GM12874 (cell line): ENCODE data around the gene CHADL.

Experiments
- TF ChIP-seq, protein P1 (sequence below): IDR thresholded peaks from 2 replicates; pipeline ENCODE4 v1.5.1; 2011; ENCODE audit warnings: low read depth, mild to moderate bottlenecking, control low read depth, low read length, moderate library complexity; ENCODE audit not compliant: insufficient read depth

Gene CHADL

DNA sequence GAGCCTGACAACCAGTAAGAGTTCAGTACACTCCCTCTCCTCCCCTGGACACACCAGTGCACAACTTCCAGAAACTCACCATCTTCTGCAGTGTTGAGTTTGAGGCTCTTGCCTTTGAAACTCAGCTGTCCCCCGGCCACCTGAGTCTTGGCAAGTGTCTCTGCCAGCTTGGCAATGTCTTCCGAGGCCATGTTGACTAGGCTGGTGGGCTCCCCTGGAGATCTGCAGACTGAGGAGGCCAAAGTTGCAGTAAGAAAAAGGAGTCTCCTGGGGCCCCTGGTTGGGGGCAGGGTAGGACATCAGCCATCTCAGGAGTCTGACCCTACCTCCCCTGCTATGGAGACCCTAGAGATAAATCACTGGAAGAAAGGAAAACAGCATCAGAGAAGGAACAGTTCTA is 40.1 kb upstream of the CHADL start:
- TF ChIP-seq, protein P1, sequence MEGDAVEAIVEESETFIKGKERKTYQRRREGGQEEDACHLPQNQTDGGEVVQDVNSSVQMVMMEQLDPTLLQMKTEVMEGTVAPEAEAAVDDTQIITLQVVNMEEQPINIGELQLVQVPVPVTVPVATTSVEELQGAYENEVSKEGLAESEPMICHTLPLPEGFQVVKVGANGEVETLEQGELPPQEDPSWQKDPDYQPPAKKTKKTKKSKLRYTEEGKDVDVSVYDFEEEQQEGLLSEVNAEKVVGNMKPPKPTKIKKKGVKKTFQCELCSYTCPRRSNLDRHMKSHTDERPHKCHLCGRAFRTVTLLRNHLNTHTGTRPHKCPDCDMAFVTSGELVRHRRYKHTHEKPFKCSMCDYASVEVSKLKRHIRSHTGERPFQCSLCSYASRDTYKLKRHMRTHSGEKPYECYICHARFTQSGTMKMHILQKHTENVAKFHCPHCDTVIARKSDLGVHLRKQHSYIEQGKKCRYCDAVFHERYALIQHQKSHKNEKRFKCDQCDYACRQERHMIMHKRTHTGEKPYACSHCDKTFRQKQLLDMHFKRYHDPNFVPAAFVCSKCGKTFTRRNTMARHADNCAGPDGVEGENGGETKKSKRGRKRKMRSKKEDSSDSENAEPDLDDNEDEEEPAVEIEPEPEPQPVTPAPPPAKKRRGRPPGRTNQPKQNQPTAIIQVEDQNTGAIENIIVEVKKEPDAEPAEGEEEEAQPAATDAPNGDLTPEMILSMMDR: no peak

DNA sequence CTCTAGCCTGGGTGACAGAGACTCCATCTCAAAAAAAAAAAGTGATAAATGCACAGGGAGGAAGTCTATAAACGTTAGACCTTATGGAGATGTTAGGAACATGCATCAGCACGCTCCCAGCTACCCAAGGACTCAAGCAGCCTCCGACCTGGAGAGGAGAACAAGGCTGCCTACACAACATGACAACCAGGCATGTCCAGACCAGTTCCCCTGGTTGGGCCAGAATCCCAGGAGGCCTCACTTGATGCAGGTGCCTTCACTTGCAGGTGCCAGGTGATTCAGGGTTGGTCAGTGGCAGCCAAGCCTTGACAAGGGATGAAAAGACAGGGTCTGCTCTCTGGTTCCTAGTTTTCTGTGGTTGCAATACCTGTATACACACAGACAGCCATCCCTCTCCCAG is 39.3 kb upstream of the CHADL start:
- TF ChIP-seq, protein P1: no peak

DNA sequence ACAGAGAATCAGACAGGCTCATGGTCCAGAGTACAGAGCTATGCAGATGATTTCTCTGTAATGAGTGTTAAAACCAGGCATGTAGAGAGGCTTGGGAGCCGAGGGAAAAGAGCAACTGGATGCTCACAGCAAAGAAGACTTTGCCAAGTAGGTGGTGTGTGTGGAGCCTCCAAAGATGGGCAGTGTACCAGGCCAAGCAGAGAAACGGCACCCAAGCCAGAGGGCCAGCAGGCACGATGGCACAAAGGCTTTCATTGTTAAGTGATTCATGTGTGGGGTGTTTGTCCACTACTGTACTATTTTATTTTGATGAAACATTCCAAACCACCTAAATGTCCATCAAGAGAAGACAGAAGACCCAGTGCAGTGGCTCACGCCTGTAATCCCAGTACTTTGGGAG is 34.1 kb upstream of the CHADL start:
- TF ChIP-seq, protein P1: no peak

DNA sequence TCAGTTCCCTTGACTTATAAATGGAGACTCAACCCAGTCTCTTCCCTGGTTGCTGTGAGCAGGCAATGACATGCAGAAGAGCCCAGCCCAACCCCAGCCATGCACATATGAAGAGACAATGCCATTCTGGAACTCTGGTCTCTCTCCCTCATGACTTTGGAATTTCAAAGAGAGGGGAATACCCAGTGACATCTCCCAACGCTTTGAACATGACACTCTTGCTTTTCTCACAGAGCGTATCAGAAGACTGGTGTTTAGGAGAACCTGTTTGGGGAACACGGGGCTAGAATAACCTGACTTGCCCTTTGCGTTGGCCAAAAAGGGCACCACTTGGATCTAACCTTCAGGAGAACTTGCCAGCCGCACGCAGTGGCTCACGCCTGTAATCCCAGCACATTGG is 32.4 kb upstream of the CHADL start:
- TF ChIP-seq, protein P1: no peak

DNA sequence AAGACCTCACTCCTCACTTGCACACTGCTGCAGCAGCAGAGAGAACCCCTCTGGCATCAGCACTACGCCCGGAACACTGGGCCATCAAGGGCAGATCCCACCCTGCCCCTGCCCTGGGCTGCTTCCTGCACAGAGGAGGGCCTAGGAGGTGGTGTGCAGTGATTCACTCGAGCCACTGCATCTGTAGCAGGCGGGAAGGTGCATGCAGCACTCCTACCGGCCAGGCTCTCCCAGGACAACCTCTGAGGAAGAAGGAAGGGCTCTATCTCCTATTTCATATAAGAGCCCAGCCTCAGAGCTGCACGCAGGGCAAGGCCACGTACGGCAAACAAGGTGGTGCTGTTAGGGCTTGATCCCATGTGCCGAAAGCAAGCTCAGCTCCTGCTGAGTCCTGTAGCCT is 31.1 kb upstream of the CHADL start:
- TF ChIP-seq, protein P1: no peak

DNA sequence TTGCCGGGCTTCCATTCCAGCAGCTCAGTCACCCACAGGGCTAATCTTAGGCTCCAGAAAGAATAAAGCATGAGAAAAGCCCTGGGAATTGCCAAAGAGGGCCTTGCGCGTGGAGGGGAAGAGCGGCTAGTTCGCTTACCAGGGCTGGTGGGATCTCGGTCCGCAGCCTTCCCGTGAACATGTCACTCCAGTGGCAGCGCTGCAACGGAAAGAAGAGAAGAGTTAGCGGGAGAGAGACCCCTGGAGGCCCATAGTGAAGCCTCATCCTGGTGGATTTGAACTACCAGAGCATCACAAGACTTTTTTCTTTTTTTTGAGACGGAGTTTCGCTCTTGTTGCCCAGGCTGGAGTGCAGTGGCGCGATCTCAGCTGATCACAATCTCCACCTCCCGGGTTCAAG is 27.2 kb upstream of the CHADL start:
- TF ChIP-seq, protein P1: no peak

DNA sequence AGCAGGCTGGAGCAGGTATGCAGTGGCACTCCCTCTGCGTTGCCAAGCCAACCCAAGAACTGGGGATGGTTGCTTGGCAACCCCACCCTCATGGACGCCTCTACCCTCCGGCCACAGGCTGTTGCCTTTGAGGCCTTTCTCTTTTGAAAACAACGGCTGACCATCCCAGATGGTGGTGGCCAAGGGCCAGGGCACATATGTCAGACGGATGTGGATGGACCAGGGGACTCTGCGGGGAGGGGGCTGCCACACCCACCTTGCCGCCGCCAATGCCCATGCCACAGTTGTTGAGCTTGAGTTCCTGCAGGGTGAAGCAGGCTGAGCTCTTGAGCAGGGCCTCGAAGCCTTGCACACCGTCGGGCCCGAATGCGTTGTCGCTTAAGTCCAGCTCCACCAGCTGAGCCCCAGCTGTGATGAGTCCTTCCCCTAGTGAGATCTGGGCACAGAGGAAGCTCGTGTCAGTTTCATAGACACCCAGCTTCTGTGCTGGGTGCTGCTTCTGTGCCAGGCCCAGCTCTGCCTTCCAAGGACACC is 23.7 kb upstream of the CHADL start:
- TF ChIP-seq, protein P1: no peak
